HG03469 (cell line): Measurements from ENCODE around the gene TRIM69.
"Not testable (repeated sequence)": the region's sequence is repeated elsewhere in the genome, so short reads cannot be mapped to it uniquely, and the experiment has no call there.

Source experiments
- ATAC-seq: cut with Tn5 transposase; IDR thresholded peaks from one replicate; pipeline ENCODE4 v1.9.1; 2021; ENCODE audit warnings: mild to moderate bottlenecking, moderate library complexity, moderate number of reproducible peaks; ENCODE audit not compliant: unreplicated experiment

TRIM69 gene

DNA sequence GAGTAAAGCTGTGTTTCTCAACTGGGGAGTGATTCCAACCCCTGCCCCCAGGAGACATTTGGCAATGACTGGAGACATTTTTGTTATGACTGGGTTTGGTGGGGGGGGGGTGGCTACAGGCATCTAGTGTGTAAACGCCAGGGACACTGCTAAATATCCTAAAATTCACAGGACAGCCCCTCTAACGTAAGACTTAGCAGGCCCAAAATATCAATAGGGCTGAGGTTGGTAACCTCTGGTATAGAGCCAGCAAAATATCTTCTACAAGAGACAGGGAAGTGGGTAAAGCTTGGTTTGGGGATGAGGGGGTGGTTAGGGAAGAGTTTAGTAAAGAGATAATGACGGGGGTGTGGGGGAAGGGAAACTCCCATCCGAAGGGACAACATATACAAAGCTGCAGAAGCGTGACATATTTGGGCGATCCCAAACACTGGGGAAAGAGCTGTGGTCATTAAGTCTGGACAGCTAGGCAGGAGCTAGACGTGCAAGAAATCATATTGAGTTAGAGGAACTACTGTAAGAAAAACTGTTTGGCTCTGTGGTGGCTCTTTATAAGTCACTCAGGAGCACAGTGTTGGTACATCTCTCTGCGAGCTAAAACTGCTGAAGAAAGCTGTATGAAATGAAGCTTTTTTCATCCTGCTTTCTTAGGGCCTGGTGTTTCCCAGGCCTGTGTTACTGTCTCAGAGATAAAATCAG lies 697 bp upstream of the TRIM69 start:
- ATAC-seq, result no peak

GRCh38 chr15:44738340-44738984 lies 2.1 kb downstream of the TRIM69 start:
- ATAC-seq, result no peak

DNA sequence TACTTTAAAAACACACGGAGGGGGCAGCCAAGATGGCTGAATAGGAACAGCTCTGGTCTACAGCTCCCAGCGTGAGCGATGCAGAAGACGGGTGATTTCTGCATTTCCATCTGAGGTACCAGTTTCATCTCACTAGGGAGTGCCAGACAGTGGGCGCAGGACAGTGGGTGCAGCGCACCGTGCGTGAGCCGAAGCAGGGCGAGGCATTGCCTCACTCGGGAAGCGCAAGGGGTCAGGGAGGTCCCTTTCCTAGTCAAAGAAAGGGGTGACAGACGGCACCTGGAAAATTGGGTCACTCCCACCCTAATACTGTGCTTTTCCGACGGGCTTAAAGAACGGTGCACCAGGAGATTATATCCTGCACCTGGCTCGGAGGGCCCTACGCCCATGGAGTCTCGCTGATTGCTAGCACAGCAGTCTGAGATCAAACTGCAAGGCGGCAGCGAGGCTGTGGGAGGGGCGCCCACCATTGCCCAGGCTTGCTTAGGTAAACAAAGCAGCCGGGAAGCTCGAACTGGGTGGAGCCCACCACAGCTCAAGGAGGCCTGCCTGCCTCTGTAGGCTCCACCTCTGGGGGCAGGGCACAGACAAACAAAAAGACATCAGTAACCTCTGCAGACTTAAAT lies 3.0 kb downstream of the TRIM69 start:
- not testable (repeated sequence) for ATAC-seq

- ATAC-seq, result not testable (repeated sequence)
Observed at GRCh38 chr15:44743454-44743853, 7.1 kb downstream of the TRIM69 start.

GRCh38 chr15:44753345-44753744 lies 17.0 kb downstream of the TRIM69 start:
- ATAC-seq, result no peak

GRCh38 chr15:44763187-44763586 lies 26.9 kb downstream of the TRIM69 start:
- ATAC-seq, result no peak

DNA sequence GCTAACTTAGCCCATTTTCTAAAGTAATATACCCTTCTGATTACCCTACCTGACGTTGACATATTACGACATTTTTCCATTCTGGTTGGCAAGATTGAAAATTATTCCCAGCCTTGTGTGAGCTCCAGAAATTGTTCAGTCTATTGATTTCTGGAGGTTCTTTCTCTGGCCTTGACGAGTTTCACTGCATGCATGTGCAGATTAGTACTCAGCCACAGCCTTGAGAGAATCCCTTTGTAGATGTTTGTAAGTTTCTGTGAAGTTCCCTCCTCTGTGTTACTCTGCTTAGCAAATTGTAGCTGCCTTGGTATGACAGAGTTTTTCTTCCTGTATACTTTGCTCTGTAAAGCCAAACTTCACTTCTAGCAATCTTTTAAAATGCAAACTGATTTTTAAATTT lies 27.5 kb downstream of the TRIM69 start:
- no peak for ATAC-seq

DNA sequence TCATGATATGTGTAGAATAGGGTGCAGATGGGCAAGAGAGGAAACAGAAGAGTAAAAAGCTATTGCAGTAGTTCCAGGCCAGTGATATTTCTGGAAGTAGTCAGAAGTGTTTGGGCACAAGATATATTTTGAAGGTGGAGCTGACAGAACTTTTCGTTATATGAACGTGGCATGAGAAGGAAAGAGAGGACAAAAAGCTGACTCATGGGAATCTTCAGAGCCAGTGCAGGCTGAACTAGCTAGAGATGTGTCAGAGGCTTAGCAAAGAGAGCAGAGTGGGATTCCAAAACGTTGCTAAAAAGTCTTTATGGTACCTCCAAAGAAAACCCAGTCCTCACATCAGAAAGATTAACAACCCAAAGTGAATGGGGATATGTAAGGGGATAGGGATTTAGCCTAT lies 28.7 kb downstream of the TRIM69 start:
- no peak for ATAC-seq

GRCh38 chr15:44769521-44769920 lies 33.2 kb downstream of the TRIM69 start:
- no peak for ATAC-seq

DNA sequence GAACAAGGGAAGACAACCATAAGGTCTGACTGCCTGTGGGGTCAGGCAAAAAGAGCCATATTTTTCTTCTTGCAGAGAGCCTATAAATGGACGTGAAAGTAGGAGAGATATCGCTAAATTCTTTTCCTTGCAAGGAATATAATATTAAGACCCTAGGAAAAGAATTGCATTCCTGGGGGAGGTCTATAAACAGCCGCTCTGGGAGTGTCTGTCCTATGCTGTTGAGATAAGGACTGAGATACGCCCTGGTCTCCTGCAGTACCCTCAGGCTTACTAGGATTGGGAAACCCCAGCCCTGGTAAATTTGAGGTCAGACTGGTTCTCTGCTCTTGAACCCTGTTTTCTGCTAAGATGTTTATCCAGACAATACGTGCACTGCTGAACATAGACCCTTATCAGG lies 34.4 kb downstream of the TRIM69 start:
- ATAC-seq, result not testable (repeated sequence)

- no peak for ATAC-seq
Observed at GRCh38 chr15:44775953-44776352, 39.6 kb downstream of the TRIM69 start.

GRCh38 chr15:44779761-44780160 lies 43.4 kb downstream of the TRIM69 start:
- no peak for ATAC-seq

DNA sequence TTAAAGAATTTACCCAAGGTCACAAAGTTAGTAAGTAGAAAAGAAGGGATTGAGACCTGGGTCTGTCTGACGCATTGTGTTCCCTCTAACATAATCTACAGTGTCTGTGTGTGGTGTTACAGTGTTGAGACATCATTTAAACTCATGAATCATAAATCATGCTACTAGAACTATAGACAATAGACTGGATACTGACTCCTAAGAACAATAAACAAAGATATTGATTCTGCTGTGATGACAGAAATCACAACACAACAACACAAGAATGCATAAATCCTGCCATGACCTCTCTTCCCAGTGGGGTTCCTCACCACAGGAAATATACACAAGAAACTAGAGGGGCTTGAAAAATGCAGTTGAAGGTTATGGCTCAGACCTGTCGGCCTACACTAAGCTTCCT lies 44.3 kb downstream of the TRIM69 start:
- ATAC-seq, result no peak

- no peak for ATAC-seq
Observed at GRCh38 chr15:44781128-44781810, 44.9 kb downstream of the TRIM69 start.

DNA sequence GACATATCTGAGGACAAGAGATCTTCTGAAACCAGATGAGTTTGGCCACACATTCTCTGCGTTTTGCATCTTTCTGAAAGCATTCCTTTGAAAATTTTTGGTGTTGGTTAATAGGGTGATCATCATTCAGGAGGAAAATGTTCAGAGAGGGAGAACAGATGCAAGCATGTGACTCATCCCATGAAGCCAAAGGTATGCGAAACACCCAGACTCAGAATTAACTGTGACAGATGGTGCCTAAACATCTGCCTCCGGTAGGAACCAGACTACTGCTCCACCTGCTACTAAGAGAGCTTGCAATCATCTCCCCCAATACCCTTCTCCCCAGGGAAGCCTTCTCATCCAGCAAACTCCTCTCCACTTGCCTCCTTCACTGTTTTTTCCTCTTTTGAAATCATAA lies 46.2 kb downstream of the TRIM69 start:
- no peak for ATAC-seq

DNA sequence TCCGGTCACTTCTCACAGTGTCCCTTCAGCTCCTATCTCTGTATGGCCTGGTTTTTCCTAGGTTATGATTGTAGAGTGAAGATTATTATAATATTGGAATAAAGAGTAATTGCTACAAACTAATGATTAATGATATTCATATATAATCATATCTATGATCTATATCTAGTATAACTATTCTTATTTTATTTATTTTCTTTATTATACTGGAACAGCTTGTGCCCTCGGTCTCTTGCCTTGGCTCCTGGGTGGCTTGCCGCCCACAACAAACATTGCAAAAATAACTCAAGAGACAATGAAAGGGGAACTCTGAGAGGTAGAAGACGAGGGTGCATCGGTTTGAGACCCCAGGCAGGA lies 48.6 kb downstream of the TRIM69 start:
- not testable (repeated sequence) for ATAC-seq

GRCh38 chr15:44788748-44789147 lies 52.4 kb downstream of the TRIM69 start:
- ATAC-seq, result no peak

GRCh38 chr15:44790215-44790614 lies 53.9 kb downstream of the TRIM69 start:
- no peak for ATAC-seq

DNA sequence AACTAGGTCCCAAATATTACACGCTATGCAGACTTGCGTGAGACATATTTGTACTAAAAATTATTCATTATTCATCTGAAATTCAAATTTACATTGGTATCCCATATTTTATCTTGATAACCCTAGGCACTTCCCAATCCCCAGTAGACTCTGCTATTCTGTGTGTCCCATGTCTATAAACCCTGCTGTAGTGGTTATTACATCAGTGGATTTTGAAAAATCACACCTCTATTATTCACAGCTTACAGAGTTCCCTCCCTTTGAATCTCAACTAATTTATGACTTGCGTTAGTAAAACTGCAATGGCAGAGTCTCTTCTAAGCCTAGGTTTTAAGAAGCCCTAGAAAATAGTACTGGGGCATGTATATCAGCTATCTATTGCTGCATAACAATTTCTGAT lies 54.3 kb downstream of the TRIM69 start:
- ATAC-seq, result no peak

DNA sequence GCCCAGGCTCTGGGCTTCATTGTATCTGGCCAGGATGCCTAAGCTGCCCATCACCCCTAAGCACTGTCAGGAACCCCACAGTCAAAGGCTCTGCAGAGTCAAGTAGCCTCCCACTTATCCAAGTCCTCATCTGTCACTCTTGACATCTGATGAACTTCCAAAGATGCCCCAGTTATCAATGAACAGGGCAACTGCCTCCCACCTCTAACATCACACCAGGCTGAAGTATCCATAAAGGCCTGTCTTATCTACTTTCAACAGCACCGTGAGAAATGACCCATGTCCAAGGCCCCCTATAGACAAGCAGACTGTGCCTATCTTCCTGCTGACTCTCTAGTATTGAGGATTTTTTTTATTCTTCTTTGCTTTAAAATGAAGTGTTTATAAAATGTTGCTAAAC lies 56.4 kb downstream of the TRIM69 start:
- no peak for ATAC-seq

DNA sequence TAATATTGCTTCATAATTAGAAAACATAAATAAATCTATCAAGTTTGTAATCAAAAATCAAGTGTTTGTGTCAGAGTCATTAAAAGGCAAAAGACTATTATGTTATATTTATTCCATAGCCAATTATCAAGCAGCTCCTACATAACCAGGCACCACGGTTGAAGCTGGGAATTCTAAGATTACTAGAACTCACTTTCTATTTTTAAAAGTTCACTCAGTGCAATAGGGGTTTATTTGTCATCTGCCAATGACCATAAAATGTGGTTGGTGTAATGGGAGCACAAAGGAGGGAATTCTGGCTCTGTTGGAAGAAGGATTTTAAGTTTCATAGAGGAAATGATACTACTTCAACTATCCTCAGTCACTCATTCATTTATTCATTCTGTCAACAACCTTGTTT lies 57.7 kb downstream of the TRIM69 start:
- no peak for ATAC-seq

- ATAC-seq, result no peak
Observed at GRCh38 chr15:44796508-44796907, 60.2 kb downstream of the TRIM69 start.
